Duodenal mucosa (tissue), 2 donors: Measurements from ENCODE around the gene NR0B2.

Experiments
- H3K27ac ChIP-seq: one replicate; pipeline ENCODE4 v1.7.0; 2013; ENCODE audit warnings: low read depth, low read length
- H3K27me3 ChIP-seq, 2 donors: one replicate each; pipeline ENCODE4 v1.7.0; 2013; ENCODE audit warnings: low read length in 2 of 2, control low read depth in 1 of 2; ENCODE audit not compliant: insufficient read depth in 2 of 2, control insufficient read depth in 1 of 2
- H3K36me3 ChIP-seq, 2 donors: one replicate each; pipeline ENCODE4 v1.7.0; 2013; ENCODE audit warnings: low read length in 2 of 2, control low read depth in 1 of 2; ENCODE audit not compliant: insufficient read depth in 2 of 2, control insufficient read depth in 1 of 2
- H3K4me1 ChIP-seq, 2 donors: one replicate each; pipeline ENCODE4 v1.7.0; 2013; ENCODE audit warnings: low read length in 2 of 2, control low read depth in 1 of 2; ENCODE audit not compliant: insufficient read depth in 2 of 2, control insufficient read depth in 1 of 2
- H3K4me3 ChIP-seq, 2 donors: one replicate each; pipeline ENCODE4 v1.7.0; 2013; ENCODE audit warnings: low read length in 2 of 2, low read depth in 1 of 2
- H3K9ac ChIP-seq, 2 donors: one replicate each; pipeline ENCODE4 v1.7.0; 2013; ENCODE audit warnings: low read length in 2 of 2, low read depth in 1 of 2
- H3K9me3 ChIP-seq, 2 donors: one replicate each; pipeline ENCODE4 v1.7.0; 2013; ENCODE audit warnings: low read length in 2 of 2, control low read depth in 1 of 2; ENCODE audit not compliant: control insufficient read depth in 1 of 2

The NR0B2 gene

DNA sequence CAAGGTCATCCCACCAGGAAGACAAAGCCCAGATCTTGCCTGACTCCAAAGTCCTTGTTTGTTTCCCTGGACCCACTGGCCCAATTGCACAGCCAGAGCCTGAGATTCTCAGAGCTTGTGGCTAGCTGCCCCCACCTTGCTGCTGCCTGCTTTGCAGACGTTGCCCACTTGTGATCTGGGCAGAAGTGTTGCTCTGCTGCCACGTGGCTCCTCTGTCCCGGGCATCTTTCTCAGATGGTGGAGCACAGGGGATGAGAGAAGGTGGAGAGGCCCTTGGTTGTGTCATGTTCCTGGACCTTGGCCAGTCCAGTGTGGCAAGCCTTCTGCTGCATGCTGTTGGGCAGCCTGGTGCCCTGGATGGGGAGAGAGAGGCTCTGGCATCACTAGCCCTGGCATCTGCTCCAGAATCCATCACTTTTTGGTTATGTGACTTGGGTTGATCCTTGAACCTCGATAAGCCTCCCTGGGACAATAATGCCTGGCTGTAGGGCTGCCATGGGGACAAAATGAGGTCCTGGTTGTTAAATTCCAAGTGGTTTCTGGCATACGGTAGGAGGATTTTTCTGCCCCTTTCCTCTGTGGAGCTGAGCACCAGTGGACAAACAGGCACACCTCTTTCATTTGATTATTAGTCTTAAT, 1.5 kb upstream of the NR0B2 start:
- H3K4me1 ChIP-seq = peaks cover 20 to 25% of the 10 kb centered on the region in 2 donors
- H3K27me3 ChIP-seq = no peaks in the 10 kb centered on the region
- H3K27ac ChIP-seq = peak overlapping the region; percentile 53
- H3K9ac ChIP-seq = peak overlapping the region in 1 of 2 donors; percentile 14
- no peaks in the 10 kb centered on the region for H3K9me3 ChIP-seq
- H3K4me3 ChIP-seq = no peak overlapping the region
- peaks cover 0 to 4% of the 10 kb centered on the region in 2 donors for H3K36me3 ChIP-seq

DNA sequence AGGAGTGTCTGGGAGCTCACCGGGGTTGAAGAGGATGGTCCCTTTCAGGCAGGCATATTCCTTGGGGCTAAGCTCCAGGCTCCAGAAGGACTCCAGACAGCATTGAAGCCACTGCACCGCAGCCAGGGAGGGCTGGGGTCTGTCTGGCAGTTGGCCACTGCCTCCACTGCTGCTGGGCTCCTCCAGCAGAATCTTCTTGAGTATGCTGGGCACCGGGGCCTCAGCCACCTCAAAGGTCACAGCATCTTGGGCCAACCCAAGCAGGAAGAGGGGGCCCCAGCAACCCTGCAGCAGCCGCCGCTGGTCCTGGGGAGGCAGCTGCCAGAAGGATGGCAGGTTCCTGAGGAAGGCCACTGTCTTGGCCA, 404 bp downstream of the NR0B2 start:
- peak overlapping the region; percentile 96 to 97 for H3K9ac ChIP-seq
- no peaks in the 10 kb centered on the region for H3K27me3 ChIP-seq
- peaks cover 25 to 30% of the 10 kb centered on the region in 2 donors for H3K4me1 ChIP-seq
- H3K27ac ChIP-seq = peak overlapping the region; percentile 94
- no peaks in the 10 kb centered on the region for H3K9me3 ChIP-seq
- H3K4me3 ChIP-seq = peak overlapping the region; percentile 66 to 83
- H3K36me3 ChIP-seq = peaks cover 0 to 4% of the 10 kb centered on the region in 2 donors

DNA sequence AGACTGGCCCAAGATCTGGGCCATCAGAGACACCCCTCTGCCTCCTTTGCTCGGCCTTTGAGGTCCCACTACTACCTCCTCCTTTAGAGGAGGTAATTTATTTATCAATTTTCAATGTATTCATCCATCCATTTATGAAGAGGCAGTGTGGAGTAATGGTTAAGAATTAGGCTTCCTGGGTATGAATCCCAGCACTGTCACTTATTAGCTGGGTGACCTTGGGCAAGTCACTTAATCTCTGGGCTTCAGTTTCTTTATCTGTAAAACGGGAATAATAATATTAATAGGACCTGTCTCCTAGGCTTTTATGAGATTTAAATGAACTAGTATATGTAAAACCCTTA, 1.7 kb downstream of the NR0B2 start:
- Histone ChIP-seq H3K4me3 (peak overlapping the region; percentile 66 to 83), H3K27ac (peak overlapping the region; percentile 94), H3K4me1 (peaks cover 26 to 31% of the 10 kb centered on the region in 2 donors), H3K27me3 (no peaks in the 10 kb centered on the region), H3K36me3 (peaks cover 0 to 4% of the 10 kb centered on the region in 2 donors), H3K9ac (peak overlapping the region; percentile 96 to 97), H3K9me3 (no peaks in the 10 kb centered on the region)

DNA sequence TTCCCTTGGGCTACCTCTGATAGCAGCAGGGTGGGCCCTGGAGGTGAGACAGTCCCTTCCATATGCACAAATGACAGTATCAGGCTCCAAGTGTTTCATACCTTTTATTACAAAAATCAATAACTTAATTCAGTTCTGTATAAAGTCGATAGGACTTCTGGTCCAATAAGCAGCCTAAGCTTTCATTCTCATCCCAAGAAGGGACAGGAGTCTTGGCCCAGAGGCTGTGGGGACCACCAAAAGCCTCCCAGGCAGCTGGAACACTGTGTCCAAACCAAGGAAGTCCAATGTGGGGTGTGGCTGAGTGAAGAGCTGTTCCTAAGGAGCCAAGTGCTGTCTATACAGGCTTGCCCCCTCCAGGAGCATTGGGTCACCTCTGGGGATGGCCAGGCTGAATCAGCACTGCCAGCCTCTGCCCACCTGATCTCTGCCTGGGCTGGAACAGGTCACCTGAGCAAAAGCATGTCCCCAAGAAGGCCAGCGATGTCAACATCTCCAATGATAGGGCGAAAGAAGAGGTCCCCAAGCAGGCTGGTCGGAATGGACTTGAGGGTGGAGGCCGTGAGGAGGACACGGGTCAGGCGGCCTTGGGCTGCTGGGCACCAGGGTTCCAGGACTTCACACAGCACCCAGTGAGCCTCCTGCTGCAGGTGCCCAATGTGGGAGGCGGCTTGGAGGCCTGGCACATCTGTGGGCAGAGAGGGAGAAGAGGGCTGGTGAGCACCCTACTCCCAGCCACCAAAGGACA, 2.2 kb downstream of the NR0B2 start:
- Histone ChIP-seq H3K4me3 (peak overlapping the region; percentile 66 to 83), H3K27ac (peak overlapping the region; percentile 59), H3K4me1 (peaks cover 30 to 35% of the 10 kb centered on the region in 2 donors), H3K27me3 (no peaks in the 10 kb centered on the region), H3K9me3 (no peaks in the 10 kb centered on the region), H3K36me3 (peaks cover 0 to 4% of the 10 kb centered on the region in 2 donors), H3K9ac (peak overlapping the region; percentile 69 to 97)

DNA sequence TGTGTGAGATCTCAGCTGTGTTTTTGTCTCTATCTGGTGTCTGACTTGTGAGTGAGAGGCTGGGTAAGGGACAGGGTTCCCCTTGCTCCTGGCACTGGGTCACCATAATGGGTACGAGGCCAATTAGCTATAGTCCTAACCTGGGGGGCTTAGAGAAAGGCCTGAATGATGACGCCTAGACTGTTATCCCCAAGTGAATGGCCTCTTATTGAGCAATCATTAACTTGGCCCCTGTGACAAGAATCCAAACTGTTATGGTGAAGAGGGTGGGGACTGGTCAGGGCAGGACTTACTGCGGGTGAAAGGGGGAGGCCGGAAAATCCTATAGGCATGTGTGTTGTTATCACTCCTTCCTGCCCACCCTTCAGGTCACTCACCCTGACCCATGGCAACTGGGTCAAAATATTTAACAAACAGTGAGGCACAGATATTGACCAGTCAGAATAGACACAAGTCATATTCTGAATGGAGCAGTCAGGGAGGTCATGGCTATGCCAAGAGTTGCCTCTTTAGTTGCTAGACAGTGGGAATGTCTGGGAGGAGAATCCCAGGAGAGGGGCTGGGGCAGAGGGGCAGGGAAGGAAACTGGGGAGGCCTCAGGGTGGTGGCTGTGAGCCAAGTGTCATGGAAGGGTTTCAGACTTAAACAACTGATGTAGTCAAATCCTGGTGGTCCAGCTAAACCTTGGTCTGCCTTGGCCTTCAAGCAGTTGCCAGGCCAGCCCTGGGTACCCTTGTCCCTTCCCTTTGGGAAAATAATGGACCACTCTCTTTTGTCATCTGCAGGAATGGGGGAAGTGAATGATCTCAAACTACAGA, 3.2 kb downstream of the NR0B2 start:
- H3K9ac ChIP-seq = peak overlapping the region; percentile 39 to 97
- H3K27me3 ChIP-seq = no peaks in the 10 kb centered on the region
- H3K4me1 ChIP-seq = peaks cover 29 to 42% of the 10 kb centered on the region in 2 donors
- H3K27ac ChIP-seq = no peak overlapping the region
- H3K36me3 ChIP-seq = peaks cover 0 to 4% of the 10 kb centered on the region in 2 donors
- H3K9me3 ChIP-seq = no peaks in the 10 kb centered on the region
- peak overlapping the region; percentile 66 to 83 for H3K4me3 ChIP-seq

DNA sequence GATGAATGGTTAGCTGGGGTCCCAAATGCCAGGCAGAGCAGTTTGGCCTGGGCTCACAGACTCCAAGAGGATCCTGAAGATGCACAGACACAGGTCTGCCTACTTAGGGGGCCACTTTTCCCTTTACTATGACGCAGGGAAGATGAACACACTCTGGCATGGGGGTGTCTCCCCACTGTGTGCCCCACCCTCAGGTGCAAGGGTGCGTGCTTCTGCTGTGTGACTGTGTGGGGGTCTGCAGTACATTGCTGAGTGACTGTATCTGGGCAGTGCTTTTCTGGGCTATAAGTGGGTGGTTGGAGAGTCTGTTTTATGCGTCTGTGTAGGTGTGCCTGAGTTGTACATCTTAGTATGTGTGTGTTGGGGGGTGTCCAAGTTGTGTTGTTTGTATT, 3.8 kb downstream of the NR0B2 start:
- Histone ChIP-seq H3K27me3 (no peaks in the 10 kb centered on the region), H3K9ac (no peak overlapping the region), H3K4me1 (peaks cover 23 to 38% of the 10 kb centered on the region in 2 donors), H3K4me3 (peak overlapping the region in 1 of 2 donors; percentile 66), H3K9me3 (no peaks in the 10 kb centered on the region), H3K36me3 (peaks cover 0 to 4% of the 10 kb centered on the region in 2 donors), H3K27ac (no peak overlapping the region)

DNA sequence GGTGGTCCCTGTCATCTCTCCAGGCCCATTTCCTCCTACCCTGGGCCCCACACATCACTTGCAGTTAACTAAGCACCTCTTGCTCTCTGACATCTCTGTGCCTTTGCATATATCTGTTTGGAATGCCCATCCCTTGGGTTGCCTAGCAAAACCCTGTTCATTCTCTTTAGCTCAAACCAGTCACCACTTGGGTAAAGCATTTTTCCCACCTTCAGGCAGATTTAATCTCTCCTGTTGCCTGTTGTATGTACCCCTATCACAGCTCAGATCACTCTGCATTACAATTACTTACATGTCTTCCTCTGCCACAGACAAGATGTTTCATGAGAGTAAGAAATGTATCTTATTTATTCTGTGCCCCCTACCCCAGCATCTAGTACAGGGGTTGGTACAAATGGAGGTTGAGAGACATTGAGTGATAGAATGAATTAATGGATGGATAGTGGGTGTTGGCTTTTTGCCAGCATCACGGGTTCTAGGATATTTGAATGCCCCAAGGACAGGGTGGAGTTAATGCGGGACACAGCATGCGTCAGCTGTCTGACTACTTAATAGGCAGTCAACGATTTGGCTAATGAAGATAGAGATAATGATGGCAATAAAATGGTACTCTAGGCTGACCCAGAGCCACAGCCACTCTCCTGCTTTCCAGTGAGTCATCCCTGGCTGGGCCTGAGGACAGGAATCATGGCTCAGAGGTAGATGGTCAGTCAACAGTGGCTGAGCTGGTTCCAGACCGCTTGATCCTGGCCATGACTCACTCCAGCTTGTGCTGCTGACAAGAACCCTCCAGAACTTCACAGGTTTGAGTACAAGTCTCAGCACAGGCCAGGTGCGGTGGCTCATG, 6.5 kb downstream of the NR0B2 start:
- Histone ChIP-seq H3K9me3 (no peaks in the 10 kb centered on the region), H3K36me3 (peaks cover 0 to 4% of the 10 kb centered on the region in 2 donors), H3K27me3 (no peaks in the 10 kb centered on the region), H3K4me1 (peaks cover 22 to 38% of the 10 kb centered on the region in 2 donors), H3K27ac (peak overlapping the region; percentile 1), H3K4me3 (no peak overlapping the region), H3K9ac (no peak overlapping the region)

DNA sequence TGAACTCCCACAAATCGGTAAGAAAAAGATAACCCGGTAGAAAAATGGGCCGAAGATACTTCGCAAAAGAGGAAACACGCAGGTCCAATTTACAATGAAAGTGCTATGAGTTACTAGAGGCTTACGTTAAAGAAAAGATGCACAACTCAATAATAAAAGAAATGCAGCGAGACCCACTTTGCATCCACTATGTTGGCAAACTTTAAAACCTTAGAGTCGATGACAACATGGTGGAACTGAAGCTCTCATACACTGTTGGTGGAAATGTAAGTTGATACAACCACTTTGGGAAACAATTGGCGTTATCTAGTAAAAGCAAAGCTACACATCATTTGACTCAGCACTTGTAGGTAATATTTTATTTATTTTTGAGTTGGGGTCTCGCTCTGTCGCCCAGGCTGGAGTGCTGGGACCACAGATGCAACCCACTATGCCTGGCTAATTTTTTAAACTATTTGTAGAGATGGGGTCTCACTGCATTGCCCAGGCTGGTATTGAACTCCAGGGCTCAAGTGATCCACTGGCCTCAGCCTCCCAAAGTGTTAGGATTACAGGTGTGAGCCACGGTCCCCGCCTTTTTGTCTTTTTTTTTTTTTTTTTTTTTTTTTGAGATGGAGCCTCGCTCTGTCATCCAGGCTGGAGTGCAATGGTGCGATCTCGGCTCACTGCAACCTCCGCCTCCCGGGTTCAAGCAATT, 12.8 kb downstream of the NR0B2 start:
- Histone ChIP-seq H3K9me3 (no peaks in the 10 kb centered on the region), H3K27me3 (no peaks in the 10 kb centered on the region), H3K27ac (no peak overlapping the region), H3K36me3 (peaks cover 6 to 9% of the 10 kb centered on the region in 2 donors), H3K4me3 (peak overlapping the region; percentile 91 to 94), H3K4me1 (peaks cover 8 to 26% of the 10 kb centered on the region in 2 donors), H3K9ac (peak overlapping the region; percentile 88 to 94)
